ENCODE data around the gene KCNQ2. TPM values are rescaled to one million over a fixed set of nuclear protein-coding genes. Genes with fewer than 3 reads are reported as not detected.

Gene KCNQ2
- total and polyA plus RNA-seq, 3 donors from 2014 or later: 36.2 to 60.9 (median 49.2) TPM

- 89 to 91% methylated on average over 16 of the region's 16 CpGs for WGBS, 2 donors
- H3K4me1 ChIP-seq: no peaks in the 10 kb centered on the region
Observed at GRCh38 chr20:63447320-63447719, 25.1 kb downstream of the KCNQ2 start.

GRCh38 chr20:63446216-63447024 lies 26.0 kb downstream of the KCNQ2 start:
- H3K4me1 ChIP-seq: no peaks in the 10 kb centered on the region
- H3K27ac ChIP-seq: no peak overlapping the region
- intact Hi-C loops (cut with DNase I; ENCODE audit: low total_unique reads): no loop called here
- DNase-seq: no peak
- 58 to 65% methylated on average over 27 to 31 of the region's 31 CpGs for WGBS, 2 donors
- no peaks in the 10 kb centered on the region for H3K36me3 ChIP-seq (ENCODE audit: low read depth, missing control alignments)
- H3K9me3 ChIP-seq: no peaks in the 10 kb centered on the region
- no peaks in the 10 kb centered on the region for H3K27me3 ChIP-seq
- no peak for TF ChIP-seq POLR2A (IDR thresholded peaks at IDR 0.05)
- TF ChIP-seq CTCF (IDR thresholded peaks at IDR 0.05): no peak
- no peak overlapping the region for H3K4me3 ChIP-seq

More at GRCh38 chr20:63447320-63447719, 25.1 kb downstream of the KCNQ2 start:
- DNase-seq: no peak
- no peaks in the 10 kb centered on the region for H3K9me3 ChIP-seq
- no peaks in the 10 kb centered on the region for H3K36me3 ChIP-seq (ENCODE audit: low read depth, missing control alignments)
- intact Hi-C loops (cut with DNase I; ENCODE audit: low total_unique reads): no loop called here
- H3K27ac ChIP-seq: no peak overlapping the region
- no peaks in the 10 kb centered on the region for H3K27me3 ChIP-seq
- no peak overlapping the region for H3K4me3 ChIP-seq
- TF ChIP-seq CTCF (IDR thresholded peaks at IDR 0.05) (no peak), POLR2A (IDR thresholded peaks at IDR 0.05) (no peak)

GRCh38 chr20:63445075-63445734 lies 27.2 kb downstream of the KCNQ2 start:
- Histone ChIP-seq H3K4me1 (no peaks in the 10 kb centered on the region), H3K27ac (no peak overlapping the region), H3K9me3 (no peaks in the 10 kb centered on the region), H3K27me3 (no peaks in the 10 kb centered on the region), H3K36me3 (ENCODE audit: low read depth, missing control alignments) (no peaks in the 10 kb centered on the region), H3K4me3 (no peak overlapping the region)
- intact Hi-C loops (cut with DNase I; ENCODE audit: low total_unique reads): no loop called here
- TF ChIP-seq POLR2A (IDR thresholded peaks at IDR 0.05) (no peak), CTCF (IDR thresholded peaks at IDR 0.05) (no peak)
- no peak for DNase-seq
- 90 to 91% methylated on average over 8 to 15 of the region's 15 CpGs for WGBS, 2 donors

- Histone ChIP-seq H3K4me1 (no peaks in the 10 kb centered on the region), H3K4me3 (no peak overlapping the region), H3K27me3 (no peaks in the 10 kb centered on the region), H3K36me3 (ENCODE audit: low read depth, missing control alignments) (no peaks in the 10 kb centered on the region), H3K27ac (no peak overlapping the region), H3K9me3 (no peaks in the 10 kb centered on the region)
- intact Hi-C loops (cut with DNase I; ENCODE audit: low total_unique reads): no loop called here
- no peak for TF ChIP-seq POLR2A (IDR thresholded peaks at IDR 0.05)
- no peak for TF ChIP-seq CTCF (IDR thresholded peaks at IDR 0.05)
- DNase-seq: no peak
- 96 to 99% methylated on average over 15 to 24 of the region's 24 CpGs for WGBS, 2 donors
Observed at GRCh38 chr20:63444548-63444947, 27.9 kb downstream of the KCNQ2 start.

Measured in testis (tissue), 3 donors.